CD14-positive monocyte (primary cell): ENCODE data around the gene SYT8. TPM values are rescaled to one million over a fixed set of nuclear protein-coding genes. Genes with fewer than 3 reads are reported as not detected.
"Not testable (repeated sequence)": the region's sequence is repeated elsewhere in the genome, so short reads cannot be mapped to it uniquely, and the experiment has no call there.

Experiments used
- DNase-seq, 3 donors: peaks; one replicate each; pipeline ENCODE4 v3.0.0-alpha.2; 2011 to 2022
- H2AFZ ChIP-seq: 2 replicates; pipeline ENCODE4 v1.6.0; 2012; ENCODE audit warnings: mild to moderate bottlenecking, low read depth, low read length, inconsistent platforms; ENCODE audit not compliant: insufficient read depth, poor library complexity, severe bottlenecking
- H3K27ac ChIP-seq, 2 donors: 1 replicate in 1 of 2; 2 replicates in 1 of 2; pipeline ENCODE4 v1.5.1; 2012 to 2013; ENCODE audit warnings: low read length in 2 of 2, control low read depth in 1 of 2, inconsistent platforms in 1 of 2, low read depth in 1 of 2, mild to moderate bottlenecking in 1 of 2
- H3K27me3 ChIP-seq, 2 donors: one replicate each; pipeline versions ENCODE4 v1.6.0 to v1.6.1; 2011 to 2013; ENCODE audit warnings: low read length in 2 of 2; ENCODE audit not compliant: control insufficient read depth in 2 of 2, insufficient read depth in 2 of 2
- H3K36me3 ChIP-seq, 2 donors: replicated peaks in 1 of 2; 1 replicate in 1 of 2; 2 replicates in 1 of 2; pipeline versions ENCODE4 v1.5.1 to v1.6.1; 2012 to 2013; ENCODE audit warnings: low read length in 2 of 2, control low read depth in 1 of 2, inconsistent platforms in 1 of 2, mild to moderate bottlenecking in 1 of 2; ENCODE audit not compliant: insufficient read depth in 2 of 2, control insufficient read depth in 1 of 2
- H3K4me1 ChIP-seq, 2 donors: 1 replicate in 1 of 2; 2 replicates in 1 of 2; pipeline versions ENCODE4 v1.5.1 to v1.6.1; 2012 to 2013; ENCODE audit warnings: low read length in 2 of 2, control low read depth in 1 of 2, inconsistent platforms in 1 of 2, mild to moderate bottlenecking in 1 of 2, moderate library complexity in 1 of 2; ENCODE audit not compliant: insufficient read depth in 2 of 2, control insufficient read depth in 1 of 2
- H3K4me2 ChIP-seq: replicated peaks from 2 replicates; pipeline ENCODE3; 2012; ENCODE audit warnings: low read length, moderate library complexity, mild to moderate bottlenecking; ENCODE audit not compliant: poor library complexity, severe bottlenecking; ENCODE audit errors: extremely low read depth
- H3K4me3 ChIP-seq, 3 experiments: fragments of 200-600 bp in 1 of 3; sonication (generic) in 1 of 3; replicated peaks in 1 of 3; 1 replicate in 2 of 3; 2 replicates in 1 of 3; pipeline ENCODE4 v1.5.1; 2011 to 2013; ENCODE audit warnings: low read length in 3 of 3, mild to moderate bottlenecking in 3 of 3, control low read depth in 2 of 3, low read depth in 2 of 3, inconsistent platforms in 1 of 3, moderate library complexity in 1 of 3
- H3K79me2 ChIP-seq: 2 replicates; pipeline ENCODE4 v1.6.0; 2012; ENCODE audit warnings: mild to moderate bottlenecking, control low read depth, inconsistent platforms, low read length, moderate library complexity; ENCODE audit not compliant: insufficient read depth
- H3K9ac ChIP-seq: 2 replicates; pipeline ENCODE4 v1.6.0; 2017; ENCODE audit warnings: low read length, mild to moderate bottlenecking; ENCODE audit not compliant: insufficient read depth, poor library complexity, severe bottlenecking
- H3K9me3 ChIP-seq, 2 donors: replicated peaks in 1 of 2; 1 replicate in 1 of 2; 2 replicates in 1 of 2; pipeline versions ENCODE4 v1.5.1 to v1.6.1; 2012 to 2013; ENCODE audit warnings: low read length in 2 of 2, control low read depth in 1 of 2; ENCODE audit not compliant: control insufficient read depth in 1 of 2, insufficient read depth in 1 of 2
- H4K20me1 ChIP-seq: 2 replicates; pipeline ENCODE4 v1.6.0; 2012; ENCODE audit warnings: mild to moderate bottlenecking, low read length, control low read depth, moderate library complexity; ENCODE audit not compliant: insufficient read depth
- H3K27ac Mint-ChIP-seq, 7 donors: one replicate each; pipeline ENCODE4 v1.8.0; 2020; ENCODE audit warnings: mild to moderate bottlenecking in 7 of 7, mixed read lengths in 7 of 7, moderate library complexity in 6 of 7, inconsistent platforms in 2 of 7
- H3K27me3 Mint-ChIP-seq, 3 donors: one replicate each; pipeline ENCODE4 v1.8.0; 2021 to 2022; ENCODE audit warnings: low read depth in 3 of 3, mild to moderate bottlenecking in 3 of 3, mixed read lengths in 3 of 3, moderate library complexity in 3 of 3, inconsistent platforms in 1 of 3
- H3K36me3 Mint-ChIP-seq, 2 donors: one replicate each; pipeline ENCODE4 v1.8.0; 2020; ENCODE audit warnings: mixed read lengths in 2 of 2, inconsistent platforms in 1 of 2, mild to moderate bottlenecking in 1 of 2
- H3K4me1 Mint-ChIP-seq: one replicate; pipeline ENCODE4 v1.8.0; 2020; ENCODE audit warnings: mild to moderate bottlenecking, mixed read lengths
- H3K4me3 Mint-ChIP-seq, 2 donors: one replicate each; pipeline ENCODE4 v1.8.0; 2020; ENCODE audit warnings: mild to moderate bottlenecking in 2 of 2, mixed read lengths in 2 of 2, moderate library complexity in 1 of 2
- H3K9me3 Mint-ChIP-seq, 7 donors: one replicate each; pipeline ENCODE4 v1.8.0; 2020 to 2022; ENCODE audit warnings: mixed read lengths in 7 of 7, mild to moderate bottlenecking in 6 of 7, moderate library complexity in 6 of 7, inconsistent platforms in 2 of 7
- WGBS: methylation state at CpG from one replicate; pipeline ENCODE4 v1.1.5; 2013; ENCODE audit warnings: missing lambda C conversion rate; ENCODE audit not compliant: insufficient coverage; 5-methylcytosine and 5-hydroxymethylcytosine counted together
- intact Hi-C, 2 donors: fragments of 100-400 bp; cut with micrococcal nuclease; formaldehyde crosslinking; loops; one replicate each; pipeline versions ENCODE4 v1.15.0 to v1.15.1; 2023
- polyA plus RNA-seq, 3 donors: library from polyadenylated mRNA; depleted of rRNA in 1 of 3; unstranded in 2 of 3; stranded (reverse) in 1 of 3; fragments of 300-500 nt in 2 of 3; fragments of >200 nt in 1 of 3; fragmentation: Illumina TruSeq in 2 of 3; gene quantifications; 1 replicate in 2 of 3; 2 replicates in 1 of 3; pipeline ENCODE4 v1.2.3, GENCODE V29; 2012 to 2021
- TF ChIP-seq, protein P1 (sequence below): fragments of 200-600 bp; IDR thresholded peaks from one replicate; pipeline ENCODE4 v1.8.0; 2022; ENCODE audit warnings: antibody characterized with exemption, mild to moderate bottlenecking

SYT8 gene
- polyA plus RNA-seq, 3 donors = not detected

- H3K27ac Mint-ChIP-seq = no peak overlapping the region
- Histone ChIP-seq H3K27ac (no peak overlapping the region), H3K36me3 (peaks cover 79 to 80% of the 10 kb centered on the region in 2 donors), H3K27me3 (peaks cover 0 to 14% of the 10 kb centered on the region in 2 donors), H3K9ac (no peak overlapping the region), H3K9me3 (no peaks in the 10 kb centered on the region), H4K20me1 (peaks cover 100% of the 10 kb centered on the region), H3K4me2 (no peak overlapping the region), H3K4me3 (no peak overlapping the region), H3K4me1 (peaks cover 43 to 47% of the 10 kb centered on the region in 2 donors), H3K79me2 (peaks cover 14% of the 10 kb centered on the region), H2AFZ (no peak overlapping the region)
- H3K27me3 Mint-ChIP-seq = peaks cover 10 to 21% (median 14%) of the 10 kb centered on the region in 3 donors
- no peak overlapping the region for H3K4me3 Mint-ChIP-seq
- WGBS = 81% methylated on average over 2 of the region's 14 CpGs
- H3K9me3 Mint-ChIP-seq = peaks cover 2 to 18% (median 4%) of the 10 kb centered on the region in 7 donors
- TF ChIP-seq, protein P1, sequence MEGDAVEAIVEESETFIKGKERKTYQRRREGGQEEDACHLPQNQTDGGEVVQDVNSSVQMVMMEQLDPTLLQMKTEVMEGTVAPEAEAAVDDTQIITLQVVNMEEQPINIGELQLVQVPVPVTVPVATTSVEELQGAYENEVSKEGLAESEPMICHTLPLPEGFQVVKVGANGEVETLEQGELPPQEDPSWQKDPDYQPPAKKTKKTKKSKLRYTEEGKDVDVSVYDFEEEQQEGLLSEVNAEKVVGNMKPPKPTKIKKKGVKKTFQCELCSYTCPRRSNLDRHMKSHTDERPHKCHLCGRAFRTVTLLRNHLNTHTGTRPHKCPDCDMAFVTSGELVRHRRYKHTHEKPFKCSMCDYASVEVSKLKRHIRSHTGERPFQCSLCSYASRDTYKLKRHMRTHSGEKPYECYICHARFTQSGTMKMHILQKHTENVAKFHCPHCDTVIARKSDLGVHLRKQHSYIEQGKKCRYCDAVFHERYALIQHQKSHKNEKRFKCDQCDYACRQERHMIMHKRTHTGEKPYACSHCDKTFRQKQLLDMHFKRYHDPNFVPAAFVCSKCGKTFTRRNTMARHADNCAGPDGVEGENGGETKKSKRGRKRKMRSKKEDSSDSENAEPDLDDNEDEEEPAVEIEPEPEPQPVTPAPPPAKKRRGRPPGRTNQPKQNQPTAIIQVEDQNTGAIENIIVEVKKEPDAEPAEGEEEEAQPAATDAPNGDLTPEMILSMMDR = no peak
- DNase-seq = no peak
- intact Hi-C loops = loop anchor here (2.0 to 10.0 kb wide), 5 partner anchors 34 to 271 kb away; partner anchors contain the start of genes KRTAP5-6 (in 1 of the 2), TNNI2 (in 1 of the 2) and TNNT3 (in 1 of the 2)
- H3K4me1 Mint-ChIP-seq = peaks cover 29% of the 10 kb centered on the region
- peaks cover 21 to 31% of the 10 kb centered on the region in 2 donors for H3K36me3 Mint-ChIP-seq
Measured at GRCh38 chr11:1883346-1884302, 48.8 kb downstream of the SYT8 start.

DNA sequence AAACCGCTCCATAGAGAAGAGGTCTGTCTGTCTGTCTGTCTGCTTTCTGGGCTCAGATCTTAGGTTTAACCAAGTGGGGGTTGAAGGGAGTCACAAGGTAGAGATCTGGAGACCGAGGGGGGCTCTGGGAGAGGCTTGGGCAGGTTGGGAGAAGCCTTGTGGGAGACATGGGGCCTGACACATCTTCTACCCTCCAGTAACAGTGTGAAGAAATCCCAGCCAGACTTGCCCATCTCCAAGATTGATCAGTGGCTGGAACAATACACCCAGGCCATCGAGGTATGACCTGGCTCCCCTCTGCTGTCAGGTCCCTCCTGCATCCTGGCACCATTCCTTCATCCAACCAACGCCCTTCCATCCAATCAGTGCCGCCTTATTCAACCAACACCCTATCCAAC lies 49.5 kb downstream of the SYT8 start:
- H3K27ac Mint-ChIP-seq = no peak overlapping the region
- peaks cover 82 to 83% of the 10 kb centered on the region in 2 donors for H3K36me3 ChIP-seq

DNA sequence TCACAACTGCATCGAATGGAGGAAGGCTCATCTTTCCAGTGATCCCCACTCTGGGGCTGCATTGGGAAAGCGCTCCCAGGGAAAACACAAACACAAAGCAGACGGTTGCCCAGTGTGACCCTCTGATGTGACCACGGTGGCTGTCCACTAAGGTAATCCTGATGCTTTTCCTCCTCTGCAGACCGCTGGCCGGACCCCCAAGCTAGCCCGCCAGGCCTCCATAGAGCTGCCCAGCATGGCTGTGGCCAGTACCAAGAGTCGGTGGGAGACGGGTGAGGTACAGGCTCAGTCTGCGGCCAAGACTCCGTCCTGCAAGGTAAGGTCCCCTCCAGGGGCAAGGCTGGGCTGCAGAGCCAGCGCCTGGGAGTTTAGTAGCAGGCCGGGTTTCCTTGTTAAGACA lies 51.8 kb downstream of the SYT8 start:
- H3K4me3 Mint-ChIP-seq, H3K4me2 ChIP-seq, DNase-seq, H3K4me3 ChIP-seq, H3K79me2 ChIP-seq, H3K27ac ChIP-seq, H3K27ac Mint-ChIP-seq, H3K9ac ChIP-seq, H3K36me3 Mint-ChIP-seq, H2AFZ ChIP-seq, H3K9me3 ChIP-seq: not testable (repeated sequence)
- Mint-ChIP-seq H3K27me3 (peaks cover 18 to 50% (median 24%) of the 10 kb centered on the region in 3 donors), H3K4me1 (peaks cover 21% of the 10 kb centered on the region), H3K9me3 (peaks cover 2 to 23% (median 7%) of the 10 kb centered on the region in 7 donors)
- intact Hi-C loops = loop anchor here (10.0 kb wide), 2 partner anchors 192 to 268 kb away; partner anchors contain the start of gene KRTAP5-6 (in 1 of the 2)
- Histone ChIP-seq H3K27me3 (peaks cover 0 to 26% of the 10 kb centered on the region in 2 donors), H3K36me3 (peaks cover 71 to 72% of the 10 kb centered on the region in 2 donors), H4K20me1 (peaks cover 100% of the 10 kb centered on the region), H3K4me1 (peaks cover 43 to 53% of the 10 kb centered on the region in 2 donors)
- 96% methylated on average over 13 of the region's 13 CpGs for WGBS

More for the DNA sequence above, 49.5 kb downstream of the SYT8 start:
- Mint-ChIP-seq H3K4me1 (peaks cover 23% of the 10 kb centered on the region), H3K27me3 (peaks cover 14 to 28% (median 19%) of the 10 kb centered on the region in 3 donors), H3K9me3 (peaks cover 2 to 23% (median 7%) of the 10 kb centered on the region in 7 donors), H3K36me3 (peaks cover 15 to 24% of the 10 kb centered on the region in 2 donors), H3K4me3 (no peak overlapping the region)
- Histone ChIP-seq H4K20me1 (peaks cover 100% of the 10 kb centered on the region), H2AFZ (no peak overlapping the region), H3K9ac (no peak overlapping the region), H3K4me2 (no peak overlapping the region), H3K4me3 (no peak overlapping the region), H3K9me3 (no peaks in the 10 kb centered on the region), H3K4me1 (peaks cover 50 to 53% of the 10 kb centered on the region in 2 donors), H3K27me3 (peaks cover 0 to 20% of the 10 kb centered on the region in 2 donors), H3K79me2 (peaks cover 7% of the 10 kb centered on the region), H3K27ac (no peak overlapping the region)
- WGBS = 100% methylated on average over 3 of the region's 5 CpGs
- TF ChIP-seq, protein P1 = no peak
- intact Hi-C loops = loop anchor here (5.0 to 10.0 kb wide), 4 partner anchors 33 to 270 kb away; partner anchors contain the start of genes KRTAP5-6 (in 1 of the 2), TNNI2 (in 1 of the 2) and TNNT3 (in 1 of the 2)
- DNase-seq = no peak
